IMR-90 (cell line): ENCODE measurements around the gene PEX6. TPM values are rescaled to one million over a fixed set of nuclear protein-coding genes. Genes with fewer than 3 reads are reported as not detected.

Source experiments
- ATAC-seq: fragments of 200-7000 bp; cut with Tn5 transposase; 2 replicates; pipeline ENCODE4 v1.9.1; 2020; ENCODE audit warnings: low read depth, mild to moderate bottlenecking, moderate library complexity
- BruUV-seq: library from RNA; stranded (reverse); fragments of 400-500 nt; replicated peaks from 2 replicates; lab custom pipeline; 2021; lab: Mats Ljungman, UMichigan
- CTCF ChIA-PET: fragments of 300-600 bp; formaldehyde crosslinking; extraction: SDS; loops from one replicate; lab custom pipeline; 2021; ENCODE audit warnings: antibody characterized with exemption; lab: Yijun Ruan, JAX
- POLR2A ChIA-PET: fragments of 300-600 bp; sonication (Branson Sonifier 250); formaldehyde crosslinking; loops from one replicate; lab custom pipeline; 2022; ENCODE audit warnings: antibody characterized with exemption; ENCODE audit not compliant: unreplicated experiment; lab: Charles Lee
- DNase-seq: peaks from one replicate; pipeline ENCODE4 v3.0.0; 2013
- H2AFZ ChIP-seq: replicated peaks from 2 replicates; pipeline ENCODE3; 2013; ENCODE audit warnings: low read length, mild to moderate bottlenecking; ENCODE audit not compliant: poor library complexity
- H2AK5ac ChIP-seq: 2 replicates; pipeline ENCODE4 v1.6.1; 2013; ENCODE audit warnings: low read depth, low read length, inconsistent platforms
- H2AK9ac ChIP-seq: replicated peaks from 2 replicates; pipeline ENCODE3; 2013; ENCODE audit warnings: mild to moderate bottlenecking, low read depth, low read length, moderate library complexity; ENCODE audit not compliant: poor library complexity
- H2BK120ac ChIP-seq: 2 replicates; pipeline ENCODE4 v1.6.1; 2013; ENCODE audit warnings: low read depth, low read length, inconsistent platforms
- H2BK15ac ChIP-seq: 3 replicates; pipeline ENCODE4 v1.6.1; 2013; ENCODE audit warnings: low read depth, low read length, inconsistent platforms
- H2BK20ac ChIP-seq: 2 replicates; pipeline ENCODE4 v1.6.1; 2013; ENCODE audit warnings: low read depth, mild to moderate bottlenecking, inconsistent platforms, low read length, moderate library complexity
- H2BK5ac ChIP-seq: 2 replicates; pipeline ENCODE4 v1.6.1; 2013; ENCODE audit warnings: mild to moderate bottlenecking, low read depth, low read length, inconsistent platforms; ENCODE audit not compliant: poor library complexity, severe bottlenecking
- H3K14ac ChIP-seq: replicated peaks from 2 replicates; pipeline ENCODE4 v1.6.1; 2013; ENCODE audit warnings: low read depth, low read length, inconsistent platforms
- H3K18ac ChIP-seq: 2 replicates; pipeline ENCODE4 v1.6.1; 2013; ENCODE audit warnings: low read depth, low read length, control low read depth
- H3K23ac ChIP-seq: 2 replicates; pipeline ENCODE4 v1.6.1; 2013; ENCODE audit warnings: low read depth, low read length, inconsistent platforms
- H3K27ac ChIP-seq: 2 replicates; pipeline ENCODE4 v1.5.1; 2013; ENCODE audit warnings: mild to moderate bottlenecking, control low read depth, low read length; ENCODE audit not compliant: insufficient read depth
- H3K27me3 ChIP-seq: 2 replicates; pipeline ENCODE4 v1.6.1; 2013; ENCODE audit warnings: low read length; ENCODE audit not compliant: control insufficient read depth, insufficient read depth
- H3K36me3 ChIP-seq: 2 replicates; pipeline ENCODE4 v1.6.1; 2013; ENCODE audit warnings: low read length, mixed read lengths; ENCODE audit not compliant: control insufficient read depth, insufficient read depth
- H3K4ac ChIP-seq: 2 replicates; pipeline ENCODE4 v1.6.1; 2013; ENCODE audit warnings: low read depth, low read length, inconsistent platforms
- H3K4me1 ChIP-seq: 2 replicates; pipeline ENCODE4 v1.6.1; 2013; ENCODE audit warnings: low read length, mixed read lengths; ENCODE audit not compliant: control insufficient read depth, insufficient read depth
- H3K4me2 ChIP-seq: 2 replicates; pipeline ENCODE4 v1.6.1; 2013; ENCODE audit warnings: low read depth, mild to moderate bottlenecking, control low read depth, low read length, moderate library complexity
- H3K4me3 ChIP-seq: 2 replicates; pipeline ENCODE4 v1.5.1; 2013; ENCODE audit warnings: low read depth, mild to moderate bottlenecking, control low read depth, low read length, moderate library complexity; ENCODE audit not compliant: insufficient read depth
- H3K56ac ChIP-seq: 2 replicates; pipeline ENCODE4 v1.6.1; 2013; ENCODE audit warnings: low read length, inconsistent platforms; ENCODE audit not compliant: insufficient read depth; ENCODE audit errors: extremely low read depth
- H3K79me1 ChIP-seq, 2 experiments: 2 replicates each; pipeline ENCODE4 v1.6.1; 2013; ENCODE audit warnings: low read length in 2 of 2, inconsistent platforms in 1 of 2, low read depth in 1 of 2
- H3K9ac ChIP-seq: 2 replicates; pipeline ENCODE4 v1.6.1; 2013; ENCODE audit warnings: low read depth, low read length, control low read depth
- H3K9me1 ChIP-seq: 2 replicates; pipeline ENCODE4 v1.6.1; 2013; ENCODE audit warnings: low read length, inconsistent platforms; ENCODE audit not compliant: insufficient read depth
- H3K9me3 ChIP-seq: 2 replicates; pipeline ENCODE4 v1.6.1; 2013; ENCODE audit warnings: low read length; ENCODE audit not compliant: control insufficient read depth, insufficient read depth
- H4K20me1 ChIP-seq: 2 replicates; pipeline ENCODE4 v1.6.1; 2013; ENCODE audit warnings: low read length, inconsistent platforms; ENCODE audit not compliant: insufficient read depth
- H4K5ac ChIP-seq: 2 replicates; pipeline ENCODE4 v1.6.1; 2013; ENCODE audit warnings: mild to moderate bottlenecking, low read depth, low read length, control low read depth
- H4K8ac ChIP-seq, 2 experiments: 2 replicates each; pipeline ENCODE4 v1.6.1; 2013; ENCODE audit warnings: low read depth in 2 of 2, low read length in 2 of 2, control low read depth in 1 of 2, inconsistent platforms in 1 of 2
- H4K91ac ChIP-seq: 2 replicates; pipeline ENCODE4 v1.6.1; 2013; ENCODE audit warnings: low read depth, low read length, inconsistent platforms; ENCODE audit not compliant: insufficient read depth
- BHLHE40 ChIP-seq: fragments of 150-350 bp; IDR thresholded peaks from 2 replicates; pipeline ENCODE4 v1.6.1; 2016; ENCODE audit warnings: mild to moderate bottlenecking, low read depth, low read length
- CEBPB ChIP-seq: IDR thresholded peaks from 2 replicates; pipeline ENCODE4 v1.6.1; 2012; ENCODE audit warnings: low read depth, low read length, improper control_type of control experiment
- CHD1 ChIP-seq: IDR thresholded peaks from 2 replicates; pipeline ENCODE4 v1.6.1; 2012; ENCODE audit warnings: low read depth, low read length, improper control_type of control experiment
- ELK1 ChIP-seq: fragments of 150-350 bp; IDR thresholded peaks from 2 replicates; pipeline ENCODE4 v1.6.1; 2016; ENCODE audit warnings: low read depth, mild to moderate bottlenecking, low read length, moderate library complexity, borderline replicate concordance
- FOS ChIP-seq: fragments of 150-350 bp; IDR thresholded peaks from 2 replicates; pipeline ENCODE4 v1.6.1; 2016; ENCODE audit warnings: low read depth, low read length
- MAFK ChIP-seq: IDR thresholded peaks from 2 replicates; pipeline ENCODE4 v1.6.1; 2012; ENCODE audit warnings: low read depth, low read length, improper control_type of control experiment
- MXI1 ChIP-seq: IDR thresholded peaks from 2 replicates; pipeline ENCODE4 v1.6.1; 2012; ENCODE audit warnings: low read depth, mild to moderate bottlenecking, low read length, moderate library complexity, borderline replicate concordance
- NFE2L2 ChIP-seq: fragments of 150-350 bp; IDR thresholded peaks from 2 replicates; pipeline ENCODE4 v1.6.1; 2016; ENCODE audit warnings: low read depth, mild to moderate bottlenecking, low read length
- POLR2A ChIP-seq: IDR thresholded peaks from 2 replicates; pipeline ENCODE4 v1.6.1; 2012; ENCODE audit warnings: mild to moderate bottlenecking, low read depth, low read length
- RAD21 ChIP-seq: IDR thresholded peaks from 2 replicates; pipeline ENCODE4 v1.6.1; 2012; ENCODE audit warnings: low read length, improper control_type of control experiment
- RCOR1 ChIP-seq: IDR thresholded peaks from 2 replicates; pipeline ENCODE4 v1.6.1; 2012; ENCODE audit warnings: mild to moderate bottlenecking, low read length, improper control_type of control experiment; ENCODE audit not compliant: insufficient replicate concordance
- RFX5 ChIP-seq: IDR thresholded peaks from 2 replicates; pipeline ENCODE4 v1.8.0; 2012; ENCODE audit warnings: low read depth, mild to moderate bottlenecking, low read length, moderate library complexity
- SMC3 ChIP-seq: fragments of 150-350 bp; IDR thresholded peaks from 2 replicates; pipeline ENCODE4 v1.6.1; 2016; ENCODE audit warnings: low read depth, mild to moderate bottlenecking, antibody characterized with exemption, low read length, moderate library complexity
- whole genome bisulfite sequencing, 2 experiments: methylation state at CpG; one replicate each; pipeline versions ENCODE4 v1.1.5 to v1.1.7; 2013; ENCODE audit warnings: missing lambda C conversion rate in 2 of 2; ENCODE audit not compliant: insufficient read length in 1 of 2; ENCODE audit errors: extremely low coverage in 2 of 2; 5-methylcytosine and 5-hydroxymethylcytosine counted together
- dilution Hi-C: fragments of 300-500 bp; cut with HindIII; formaldehyde crosslinking; loops from one replicate; pipeline ENCODE4 v1.14.3; 2018; ENCODE audit warnings: low sequenced_read_pairs; ENCODE audit not compliant: unreplicated experiment
- in situ Hi-C: fragments of 300-500 bp; cut with MboI; formaldehyde crosslinking; loops from 3 replicates; pipeline ENCODE4 v1.14.3; 2019; ENCODE audit warnings: low sequenced_read_pairs, inconsistent platforms, mixed read lengths
- intact Hi-C: fragments of 100-400 bp; cut with micrococcal nuclease; formaldehyde crosslinking; loops from 2 replicates; pipeline ENCODE4 v1.10.0; 2022
- polyA plus RNA-seq, 3 experiments: library from polyadenylated mRNA; depleted of rRNA; stranded (reverse); fragments of >200 nt; gene quantifications; 2 replicates each; pipeline ENCODE4 v1.2.3, GENCODE V29; 2012; ENCODE audit warnings: low replicate concordance in 1 of 3
- total RNA-seq: library from RNA; depleted of rRNA; stranded (reverse); fragments of >200 nt; gene quantifications from 2 replicates; pipeline ENCODE4 v1.2.3, GENCODE V29; 2012
- TF ChIP-seq, protein P1 (sequence below): conservative IDR thresholded peaks from 2 replicates; pipeline ENCODE4 v1.5.1; 2012; ENCODE audit warnings: mild to moderate bottlenecking, low read depth, low read length, improper control_type of control experiment
- TF ChIP-seq, protein P2 (sequence below): fragments of 150-350 bp; IDR thresholded peaks from 2 replicates; pipeline ENCODE4 v1.6.1; 2017; ENCODE audit warnings: mild to moderate bottlenecking, antibody characterized with exemption, low read length, low read depth

PEX6 gene
- total and polyA plus RNA-seq, 2 of the 4 experiments (the other 2 are of a cell fraction), result 10.4 to 10.6 TPM

GRCh38 chr6:43005844-43006243 lies 26.9 kb upstream of the PEX6 start:
- Histone ChIP-seq H2BK20ac (no peak overlapping the region), H2BK15ac (no peak overlapping the region), H3K9me3 (no peaks in the 10 kb centered on the region), H3K27me3 (no peaks in the 10 kb centered on the region), H4K20me1 (no peaks in the 10 kb centered on the region; the same call in 1 of the 2 replicates), H3K79me1 (peaks cover 5 to 30% of the 10 kb centered on the region in 2 experiments; a peak in 3 of 4 replicates), H3K4me3 (no peak overlapping the region), H4K8ac (no peak overlapping the region), H3K56ac (no peak overlapping the region), H2AK5ac (no peak overlapping the region), H3K23ac (no peak overlapping the region), H3K9me1 (0 out of 2 replicates have a peak, but pooled peaks cover 1% of the 10 kb centered on the region), H2BK120ac (no peak overlapping the region), H4K5ac (no peak overlapping the region), H2BK5ac (no peak overlapping the region), H2AK9ac (no peak overlapping the region), H3K36me3 (peaks cover 44% of the 10 kb centered on the region), H3K9ac (no peak overlapping the region), H4K91ac (no peak overlapping the region), H2AFZ (no peak overlapping the region), H3K4me1 (no peaks in the 10 kb centered on the region), H3K27ac (no peak overlapping the region), H3K4ac (no peak overlapping the region), H3K14ac (no peak overlapping the region), H3K18ac (no peak overlapping the region), H3K4me2 (no peak overlapping the region)
- no TSS peak for BruUV-seq
- TF ChIP-seq POLR2A (no peak), RAD21 (no peak), SMC3 (no peak), CEBPB (no peak), RFX5 (no peak), NFE2L2 (no peak), FOS (no peak), BHLHE40 (no peak), CHD1 (no peak), RCOR1 (no peak), ELK1 (no peak), MAFK (no peak), MXI1 (no peak)
- TF ChIP-seq, protein P1, sequence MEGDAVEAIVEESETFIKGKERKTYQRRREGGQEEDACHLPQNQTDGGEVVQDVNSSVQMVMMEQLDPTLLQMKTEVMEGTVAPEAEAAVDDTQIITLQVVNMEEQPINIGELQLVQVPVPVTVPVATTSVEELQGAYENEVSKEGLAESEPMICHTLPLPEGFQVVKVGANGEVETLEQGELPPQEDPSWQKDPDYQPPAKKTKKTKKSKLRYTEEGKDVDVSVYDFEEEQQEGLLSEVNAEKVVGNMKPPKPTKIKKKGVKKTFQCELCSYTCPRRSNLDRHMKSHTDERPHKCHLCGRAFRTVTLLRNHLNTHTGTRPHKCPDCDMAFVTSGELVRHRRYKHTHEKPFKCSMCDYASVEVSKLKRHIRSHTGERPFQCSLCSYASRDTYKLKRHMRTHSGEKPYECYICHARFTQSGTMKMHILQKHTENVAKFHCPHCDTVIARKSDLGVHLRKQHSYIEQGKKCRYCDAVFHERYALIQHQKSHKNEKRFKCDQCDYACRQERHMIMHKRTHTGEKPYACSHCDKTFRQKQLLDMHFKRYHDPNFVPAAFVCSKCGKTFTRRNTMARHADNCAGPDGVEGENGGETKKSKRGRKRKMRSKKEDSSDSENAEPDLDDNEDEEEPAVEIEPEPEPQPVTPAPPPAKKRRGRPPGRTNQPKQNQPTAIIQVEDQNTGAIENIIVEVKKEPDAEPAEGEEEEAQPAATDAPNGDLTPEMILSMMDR, result no peak
- TF ChIP-seq, protein P2, sequence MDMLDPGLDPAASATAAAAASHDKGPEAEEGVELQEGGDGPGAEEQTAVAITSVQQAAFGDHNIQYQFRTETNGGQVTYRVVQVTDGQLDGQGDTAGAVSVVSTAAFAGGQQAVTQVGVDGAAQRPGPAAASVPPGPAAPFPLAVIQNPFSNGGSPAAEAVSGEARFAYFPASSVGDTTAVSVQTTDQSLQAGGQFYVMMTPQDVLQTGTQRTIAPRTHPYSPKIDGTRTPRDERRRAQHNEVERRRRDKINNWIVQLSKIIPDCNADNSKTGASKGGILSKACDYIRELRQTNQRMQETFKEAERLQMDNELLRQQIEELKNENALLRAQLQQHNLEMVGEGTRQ, result no peak
- 92% methylated on average over 4 of the region's 5 CpGs; no CpG with 5 or more reads in 1 of the 2 experiments for WGBS, 2 experiments
- POLR2A ChIA-PET, result no interaction called here
- intact Hi-C loops, result no loop called here
- CTCF ChIA-PET, result no interaction called here
- no peak for ATAC-seq
- dilution Hi-C loops, result no loop called here
- in situ Hi-C loops, result no loop called here
- no peak for DNase-seq
